GM10847 (cell line): ENCODE data around the gene ADARB1.

Experiments used
- POLR2A ChIP-seq: IDR thresholded peaks from 2 replicates; pipeline ENCODE4 v1.6.1; 2011; ENCODE audit not compliant: insufficient read length; ENCODE audit errors: extremely low read depth

ADARB1 gene

DNA sequence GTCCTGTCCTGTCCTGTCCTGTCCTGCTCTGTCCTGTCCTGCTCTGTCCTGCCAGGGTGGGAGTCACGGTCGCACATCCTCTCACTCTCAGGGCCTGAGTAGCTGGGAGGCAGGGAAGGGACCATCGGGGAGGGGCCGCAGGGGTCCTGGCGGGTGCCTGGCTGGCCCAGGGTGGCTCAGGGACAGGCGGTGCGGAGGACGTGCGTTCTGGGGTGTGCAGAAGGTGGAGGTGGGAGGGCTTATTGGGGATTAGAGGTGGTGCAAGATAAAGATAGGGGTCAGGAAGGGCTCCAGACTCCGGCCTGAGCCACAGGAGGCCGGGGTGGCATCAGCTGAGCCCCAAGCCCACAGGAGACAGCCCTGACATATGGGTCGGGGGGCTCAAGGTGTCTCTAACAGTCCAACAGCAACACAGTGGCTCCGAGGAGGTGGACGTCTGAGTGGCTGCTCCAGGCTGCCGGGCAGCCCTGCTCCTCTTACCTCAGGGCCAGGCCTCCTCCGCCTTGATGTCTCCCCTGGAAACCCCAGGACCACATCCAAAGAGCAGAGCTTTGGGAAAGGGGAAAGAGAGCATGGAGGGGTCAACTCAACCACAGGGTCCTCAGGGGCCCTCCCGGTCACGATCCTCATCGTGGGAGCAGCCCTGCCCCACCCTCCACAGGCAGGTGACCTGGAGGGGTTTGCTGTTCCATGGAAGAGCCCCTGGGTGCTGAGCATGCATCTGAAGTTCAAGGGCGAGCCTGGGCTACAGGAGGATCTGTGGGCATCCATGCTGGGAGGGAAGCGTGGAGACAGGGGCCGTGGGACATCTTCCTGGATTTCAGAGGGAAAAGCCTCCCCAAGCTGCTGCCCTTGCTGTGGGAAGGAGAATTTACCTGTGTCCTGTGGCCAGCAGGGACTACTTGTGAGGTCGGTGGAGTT is 39.6 kb upstream of the ADARB1 start:
- no peak for TF ChIP-seq POLR2A

DNA sequence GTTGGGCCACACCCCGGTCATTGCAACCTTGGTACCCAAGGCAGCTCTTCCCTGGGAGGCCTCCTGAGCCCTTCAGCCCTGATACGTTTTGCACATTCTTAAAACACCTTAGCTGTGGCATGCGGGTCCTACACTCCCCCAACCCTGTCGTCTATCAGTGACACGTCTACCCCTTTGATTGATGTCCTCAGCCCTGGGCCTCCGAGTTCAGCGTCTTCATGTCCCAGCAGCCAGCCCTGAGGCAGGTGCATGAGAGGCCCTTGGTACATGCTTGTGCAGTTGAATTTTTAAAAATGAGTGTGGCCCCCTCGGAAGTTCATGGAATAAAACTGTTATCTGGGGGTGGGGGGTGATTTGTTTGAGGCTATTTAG is 38.9 kb upstream of the ADARB1 start:
- no peak for TF ChIP-seq POLR2A

DNA sequence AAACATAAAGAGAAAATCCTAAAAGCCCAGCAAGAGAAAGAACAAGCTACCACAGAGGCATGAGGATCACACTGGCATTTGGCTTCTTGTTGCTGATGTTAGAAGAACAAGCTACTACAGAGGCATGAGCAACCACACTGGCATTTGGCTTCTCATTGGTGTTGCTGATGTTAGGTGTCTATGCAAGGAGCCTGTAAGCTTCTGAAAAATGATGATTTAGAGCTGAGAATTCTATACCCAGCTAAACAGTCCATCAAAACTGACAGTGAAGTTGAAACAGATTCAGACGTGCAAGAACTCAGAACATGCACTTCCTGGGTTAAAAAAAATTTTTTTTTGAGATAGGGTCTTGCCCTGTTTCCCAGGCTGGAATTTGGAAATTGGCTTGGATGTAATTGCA is 37.8 kb upstream of the ADARB1 start:
- TF ChIP-seq POLR2A = no peak

DNA sequence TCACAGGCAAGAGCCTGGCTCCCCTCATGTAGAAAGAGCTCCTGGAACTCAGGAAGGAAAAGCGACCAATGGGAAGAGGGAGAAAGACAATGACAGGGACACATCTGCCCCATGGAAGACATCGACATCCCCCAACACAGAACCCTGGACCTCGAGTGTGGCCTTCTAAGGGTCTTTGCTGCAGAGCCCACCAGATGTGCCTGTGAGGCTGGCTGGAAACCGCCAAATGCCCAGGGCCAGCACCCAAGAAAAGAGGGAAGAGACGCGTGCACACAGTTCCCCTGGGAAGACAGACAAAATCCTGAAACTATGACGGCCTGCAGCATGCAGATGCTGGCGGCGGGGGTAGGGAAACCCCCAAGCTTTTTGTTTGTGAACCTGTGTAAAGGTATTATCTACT is 36.4 kb upstream of the ADARB1 start:
- TF ChIP-seq POLR2A = no peak

DNA sequence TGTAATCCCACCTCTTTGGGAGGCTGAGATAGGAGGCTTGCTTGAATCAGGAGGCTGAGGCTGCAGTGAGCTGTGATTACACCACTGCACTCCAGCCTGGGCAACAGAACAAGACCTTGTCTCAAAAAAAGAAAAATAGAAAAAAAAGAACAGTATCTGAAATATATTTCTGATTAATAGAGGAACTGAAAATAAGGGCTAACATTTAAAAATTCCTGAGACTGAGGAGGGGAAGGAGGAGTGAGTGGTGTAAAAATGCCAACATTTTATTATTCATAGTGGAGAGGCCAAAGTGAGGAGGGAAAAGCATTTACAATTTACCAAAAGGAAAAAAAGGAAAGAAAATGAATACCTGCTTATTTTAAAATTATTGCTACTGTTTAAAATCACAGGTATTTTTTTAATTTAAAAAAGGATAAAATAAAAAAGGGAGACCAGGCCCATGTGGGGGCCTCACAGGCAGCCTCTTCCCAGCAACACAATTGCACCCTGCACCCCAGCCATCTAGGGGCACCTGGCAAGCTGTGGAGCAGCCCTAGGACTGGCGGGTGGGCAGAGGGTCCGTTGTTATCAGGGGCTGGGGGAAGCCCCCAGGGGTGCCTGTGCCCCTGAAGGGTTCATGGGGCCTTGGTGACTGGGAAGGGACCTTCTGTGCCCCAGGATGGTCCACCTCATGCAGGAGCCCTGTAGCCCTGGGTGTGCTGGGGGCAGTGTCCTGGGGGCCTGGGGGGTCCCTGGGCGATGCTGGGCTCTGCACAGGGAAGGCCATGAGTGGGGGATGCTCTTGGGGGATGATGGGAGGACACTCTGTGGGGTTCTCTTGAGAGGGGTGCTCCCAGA is 34.8 kb upstream of the ADARB1 start:
- no peak for TF ChIP-seq POLR2A

DNA sequence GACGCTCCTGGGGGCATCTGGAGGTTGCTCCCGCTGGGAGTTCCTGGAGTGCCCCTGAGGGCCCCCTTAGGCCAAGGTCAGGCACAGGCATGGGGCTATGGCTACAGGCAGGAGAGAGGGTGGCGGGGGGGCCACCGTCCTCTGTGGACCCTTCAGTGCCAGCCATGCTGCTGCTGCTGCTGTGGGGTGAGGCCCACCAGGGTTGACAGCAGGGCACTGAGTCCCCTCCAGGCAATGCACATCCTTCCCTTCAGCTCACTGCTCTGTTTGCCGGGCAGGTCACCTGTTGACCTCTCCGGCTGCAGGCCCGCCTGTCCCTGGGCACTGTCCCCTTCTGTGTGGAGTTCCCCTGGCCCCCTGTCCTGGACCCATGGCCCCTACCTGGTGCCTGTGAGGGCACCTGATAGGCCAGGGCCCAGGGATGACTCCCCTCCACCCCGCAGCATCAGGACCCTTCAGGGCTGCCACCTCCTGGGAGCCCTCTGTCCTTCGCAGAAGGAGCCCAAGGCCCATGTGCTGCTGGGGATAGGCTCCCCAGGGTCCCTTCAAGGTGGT is 34.1 kb upstream of the ADARB1 start:
- no peak for TF ChIP-seq POLR2A

DNA sequence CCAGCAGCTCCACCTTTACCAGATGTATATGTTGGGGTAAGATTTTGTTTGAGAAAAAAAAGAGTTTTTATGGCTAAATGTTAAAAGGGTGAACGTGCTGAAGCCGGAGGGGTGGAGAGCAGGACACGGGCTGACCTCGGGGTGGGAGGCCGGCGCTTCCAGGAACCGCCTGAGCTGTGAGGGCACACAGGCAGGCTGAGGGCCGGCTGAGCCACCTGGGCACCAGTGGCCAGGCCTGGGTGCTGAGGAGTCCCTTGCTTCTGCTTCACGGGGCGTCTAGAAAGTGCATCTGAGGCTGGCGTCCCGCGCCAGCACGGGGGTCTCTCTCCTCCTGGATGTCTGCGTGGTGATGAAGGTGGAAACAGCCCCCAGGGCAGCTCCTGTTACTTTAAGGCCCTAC is 33.6 kb upstream of the ADARB1 start:
- TF ChIP-seq POLR2A = no peak

DNA sequence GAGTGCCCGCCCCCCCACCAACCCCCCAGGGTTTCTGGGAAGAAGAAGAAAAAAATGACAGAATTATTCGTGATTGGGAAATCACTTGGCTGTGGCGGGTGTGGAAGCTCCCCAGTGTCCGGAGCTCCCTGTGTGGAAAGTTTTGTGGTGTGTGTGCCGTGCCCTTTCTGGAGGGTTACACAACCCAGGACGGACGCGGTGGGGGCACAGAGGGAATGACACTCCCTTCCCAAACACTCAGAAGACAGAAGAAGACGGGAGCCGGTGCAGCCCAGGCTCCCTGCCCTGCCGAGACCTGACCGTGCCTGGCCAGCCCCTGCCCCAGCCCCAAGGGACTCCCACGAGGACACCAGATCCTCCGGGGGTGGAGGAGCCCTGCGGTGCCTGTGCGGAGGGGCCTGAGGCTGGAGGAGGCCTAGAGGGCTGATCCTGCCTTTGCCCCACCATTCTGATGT is 33.0 kb upstream of the ADARB1 start:
- TF ChIP-seq POLR2A = no peak

DNA sequence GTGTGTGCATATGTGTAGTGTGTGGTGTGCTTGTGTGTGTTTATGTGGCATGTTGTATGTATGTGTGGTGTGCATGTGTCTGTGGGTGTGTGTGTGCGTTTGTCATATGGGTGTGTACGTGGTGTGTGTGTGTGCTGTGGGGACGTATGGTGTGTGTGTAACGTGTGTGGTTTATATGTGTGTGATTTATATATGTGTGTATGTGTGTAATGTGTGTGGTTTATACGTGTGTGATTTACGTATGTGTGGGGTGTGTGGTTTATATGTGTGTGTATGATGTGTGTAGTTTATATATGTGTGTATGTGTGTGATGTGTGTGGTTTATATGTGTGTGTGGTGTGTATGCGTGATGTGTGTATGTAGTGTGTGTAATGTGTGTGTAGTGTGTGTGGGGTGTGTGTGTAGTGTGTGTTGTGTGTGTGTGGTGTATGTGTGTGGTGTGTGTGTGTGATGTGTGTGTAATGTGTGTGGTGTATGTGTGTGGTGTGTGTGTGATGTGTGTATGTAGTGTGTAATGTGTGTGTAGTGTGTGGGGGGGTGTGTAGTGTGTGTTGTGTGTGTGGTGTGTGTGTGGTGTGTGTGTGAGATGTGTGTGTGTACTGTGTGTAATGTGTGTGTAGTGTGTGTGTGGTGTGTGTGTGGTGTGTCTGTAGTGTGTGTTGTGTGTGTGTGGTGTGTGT is 32.3 kb upstream of the ADARB1 start:
- TF ChIP-seq POLR2A = no peak

DNA sequence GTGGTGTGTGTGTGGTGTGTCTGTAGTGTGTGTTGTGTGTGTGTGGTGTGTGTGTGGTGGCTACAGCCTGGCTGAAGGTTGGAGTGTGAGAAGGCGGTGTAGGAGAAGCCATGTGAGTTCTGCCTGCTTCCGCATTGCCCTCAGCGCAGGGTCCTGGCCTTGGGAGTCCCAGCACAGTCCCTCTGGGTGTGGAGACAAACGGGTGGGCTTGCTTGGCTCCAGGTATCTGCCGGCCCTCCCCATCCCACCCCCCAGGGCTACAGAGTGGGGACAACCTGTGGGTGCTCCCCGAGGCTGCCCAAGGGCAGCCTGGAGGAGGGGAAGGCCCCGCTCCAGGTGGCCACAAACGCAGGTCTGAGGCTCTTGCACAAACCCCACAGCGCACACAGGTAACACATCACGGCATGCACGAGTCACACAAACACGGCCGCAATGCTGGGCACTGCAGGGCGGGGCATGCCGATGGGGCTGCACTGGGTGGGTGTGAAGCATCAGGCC is 31.7 kb upstream of the ADARB1 start:
- no peak for TF ChIP-seq POLR2A

DNA sequence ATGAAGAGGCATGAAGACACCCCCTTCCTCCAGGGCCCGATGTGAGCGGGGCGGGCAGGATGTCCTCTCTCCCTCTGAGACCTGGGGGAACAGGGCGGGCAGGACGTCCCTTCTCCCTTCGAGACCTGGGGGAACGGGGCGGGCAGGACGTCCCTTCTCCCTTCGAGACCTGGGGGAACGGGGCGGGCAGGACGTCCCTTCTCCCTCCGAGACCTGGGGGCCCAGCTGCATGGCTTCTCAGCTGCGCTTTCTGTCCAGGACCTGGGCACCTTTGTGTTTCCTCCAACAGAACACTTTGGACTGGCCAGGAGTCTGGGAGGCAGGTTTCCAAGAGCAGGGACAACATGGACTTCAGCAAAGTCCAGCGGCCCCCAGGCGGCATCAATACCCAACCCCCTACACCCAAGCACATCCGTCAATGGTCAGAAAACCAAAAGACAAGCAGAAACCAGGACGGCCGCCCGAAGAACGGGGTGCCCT is 30.8 kb upstream of the ADARB1 start:
- no peak for TF ChIP-seq POLR2A

DNA sequence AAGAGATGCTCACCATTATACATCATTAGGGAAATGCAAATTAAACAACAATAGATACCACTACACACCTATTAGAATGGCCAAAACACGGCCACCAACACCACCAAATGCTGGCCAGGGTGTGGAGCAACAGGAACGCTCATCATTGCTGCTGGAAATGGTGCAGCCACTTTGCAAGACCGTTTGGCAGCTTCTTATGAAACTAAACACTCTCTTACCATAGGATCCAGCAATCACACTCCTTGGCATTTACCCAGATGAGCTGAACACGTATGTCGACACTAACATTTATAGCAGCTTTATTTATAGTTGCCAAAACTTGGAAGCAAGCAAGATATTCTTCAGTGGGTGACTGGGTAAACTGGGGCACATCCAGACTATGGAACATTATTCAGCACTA is 28.9 kb upstream of the ADARB1 start:
- no peak for TF ChIP-seq POLR2A

DNA sequence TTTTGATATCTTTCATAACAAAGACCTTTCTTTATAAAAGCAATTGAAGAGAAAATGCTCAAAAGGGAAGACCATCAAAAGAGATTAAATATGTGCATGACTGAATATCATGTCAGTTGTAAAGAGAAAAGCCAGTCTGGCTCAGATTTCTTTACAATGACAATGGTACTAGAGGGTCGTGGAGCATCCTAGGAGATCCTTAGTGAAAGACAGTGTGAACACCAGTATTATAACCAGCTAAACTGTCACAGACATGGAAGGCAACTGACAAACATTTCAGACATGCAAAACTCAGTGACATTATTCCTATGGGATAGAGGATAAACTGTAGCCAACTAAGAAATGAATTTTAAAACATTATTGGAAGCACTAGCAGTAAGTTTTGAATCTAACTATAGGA is 27.1 kb upstream of the ADARB1 start:
- TF ChIP-seq POLR2A = no peak

DNA sequence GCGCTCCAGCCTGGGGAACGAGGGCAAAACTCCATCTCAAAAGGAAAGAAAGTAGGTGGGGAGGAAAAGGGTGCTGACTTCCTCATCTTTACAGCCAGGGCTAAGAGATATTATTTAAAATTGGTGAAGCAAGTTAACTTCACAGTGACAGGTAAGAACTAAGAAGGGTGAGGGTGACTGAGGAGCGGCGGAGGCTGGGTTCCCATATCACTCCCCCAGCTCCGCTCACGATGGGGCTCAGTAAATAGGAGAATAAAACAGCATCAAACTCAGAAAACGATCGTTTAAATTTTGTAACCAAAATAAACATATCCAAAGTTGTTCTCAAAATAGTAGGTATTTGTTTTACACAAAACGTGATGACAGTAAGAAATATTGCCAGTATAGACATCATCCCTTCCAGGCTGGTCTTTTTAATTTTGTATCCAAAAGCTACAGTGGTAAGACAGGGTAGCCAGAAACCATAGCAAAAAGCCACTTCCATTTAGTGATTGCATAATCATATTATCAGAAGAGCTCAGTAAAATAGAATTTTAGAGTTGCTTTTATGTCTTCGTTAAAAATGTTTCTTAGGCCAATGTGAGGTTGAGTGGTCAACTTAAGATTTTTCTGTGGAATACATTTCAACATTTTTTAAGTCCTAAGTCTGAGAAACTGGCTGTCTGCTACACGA is 26.2 kb upstream of the ADARB1 start:
- no peak for TF ChIP-seq POLR2A
